Liver (tissue), 3 donors: Measurements from ENCODE around the gene CRELD2.
A peak's percentile ranks its signal among the peaks of the same experiment; 100 is the strongest.

Experiments
- EGR1 ChIP-seq, 2 donors: IDR thresholded peaks; 2 replicates each; pipeline ENCODE4 v1.6.1; 2016 to 2018; ENCODE audit warnings: antibody characterized with exemption in 2 of 2, low read depth in 2 of 2
- GABPA ChIP-seq, 2 donors: IDR thresholded peaks in 1 of 2; conservative IDR thresholded peaks in 1 of 2; 2 replicates each; pipeline ENCODE4 v1.6.1; 2016; ENCODE audit warnings: antibody characterized with exemption in 2 of 2, mild to moderate bottlenecking in 1 of 2, moderate library complexity in 1 of 2
- JUND ChIP-seq, 2 donors: IDR thresholded peaks; 2 replicates each; pipeline ENCODE4 v1.6.1; 2016; ENCODE audit warnings: antibody characterized with exemption in 2 of 2
- RAD21 ChIP-seq, 2 donors: IDR thresholded peaks; 2 replicates each; pipeline ENCODE4 v1.6.1; 2016; ENCODE audit warnings: antibody characterized with exemption in 2 of 2, mild to moderate bottlenecking in 2 of 2
- REST ChIP-seq: IDR thresholded peaks from 2 replicates; pipeline ENCODE4 v1.6.1; 2016; ENCODE audit warnings: antibody characterized with exemption, mild to moderate bottlenecking
- SP1 ChIP-seq: IDR thresholded peaks from 2 replicates; pipeline ENCODE4 v1.6.1; 2018; ENCODE audit warnings: antibody characterized with exemption, mild to moderate bottlenecking
- YY1 ChIP-seq: IDR thresholded peaks from 2 replicates; pipeline ENCODE4 v1.6.1; 2016; ENCODE audit warnings: antibody characterized with exemption, mild to moderate bottlenecking
- TF ChIP-seq, protein P1 (sequence below): fragments of 150-350 bp; IDR thresholded peaks from 2 replicates; pipeline ENCODE4 v1.5.1; 2017; ENCODE audit warnings: improper control_type of control experiment, low read depth, low read length; ENCODE audit not compliant: missing input control
- TF ChIP-seq, protein P2 (sequence below): IDR thresholded peaks from 2 replicates; pipeline ENCODE4 v1.6.1; 2016; ENCODE audit warnings: antibody characterized with exemption
- donor health status: healthy.
- donor health status: healthy.

- TF ChIP-seq, protein P1, sequence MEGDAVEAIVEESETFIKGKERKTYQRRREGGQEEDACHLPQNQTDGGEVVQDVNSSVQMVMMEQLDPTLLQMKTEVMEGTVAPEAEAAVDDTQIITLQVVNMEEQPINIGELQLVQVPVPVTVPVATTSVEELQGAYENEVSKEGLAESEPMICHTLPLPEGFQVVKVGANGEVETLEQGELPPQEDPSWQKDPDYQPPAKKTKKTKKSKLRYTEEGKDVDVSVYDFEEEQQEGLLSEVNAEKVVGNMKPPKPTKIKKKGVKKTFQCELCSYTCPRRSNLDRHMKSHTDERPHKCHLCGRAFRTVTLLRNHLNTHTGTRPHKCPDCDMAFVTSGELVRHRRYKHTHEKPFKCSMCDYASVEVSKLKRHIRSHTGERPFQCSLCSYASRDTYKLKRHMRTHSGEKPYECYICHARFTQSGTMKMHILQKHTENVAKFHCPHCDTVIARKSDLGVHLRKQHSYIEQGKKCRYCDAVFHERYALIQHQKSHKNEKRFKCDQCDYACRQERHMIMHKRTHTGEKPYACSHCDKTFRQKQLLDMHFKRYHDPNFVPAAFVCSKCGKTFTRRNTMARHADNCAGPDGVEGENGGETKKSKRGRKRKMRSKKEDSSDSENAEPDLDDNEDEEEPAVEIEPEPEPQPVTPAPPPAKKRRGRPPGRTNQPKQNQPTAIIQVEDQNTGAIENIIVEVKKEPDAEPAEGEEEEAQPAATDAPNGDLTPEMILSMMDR: no peak
- TF ChIP-seq SP1 (peak; percentile 25), JUND (IDR thresholded peaks at IDR 0.05) (no peak), RAD21 (IDR thresholded peaks at IDR 0.05) (no peak), GABPA (IDR thresholded peaks at IDR 0.05 in 1 of 2, conservative IDR thresholded peaks at IDR 0.05 in 1 of 2) (no peak), REST (no peak), YY1 (no peak), EGR1 (IDR thresholded peaks at IDR 0.05; ENCODE audit: low read depth in 2 of 2) (no peak)
- TF ChIP-seq, protein P2, sequence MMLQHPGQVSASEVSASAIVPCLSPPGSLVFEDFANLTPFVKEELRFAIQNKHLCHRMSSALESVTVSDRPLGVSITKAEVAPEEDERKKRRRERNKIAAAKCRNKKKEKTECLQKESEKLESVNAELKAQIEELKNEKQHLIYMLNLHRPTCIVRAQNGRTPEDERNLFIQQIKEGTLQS: no peak
These were observed 15.9 kb downstream of the CRELD2 start for GRCh38 chr22:49934160-49934890.
